CD4-positive, alpha-beta T cell treated with Interleukin-1 beta for 1 hour (primary cell): ENCODE data around the gene APOL1.
"Not testable (repeated sequence)": the region's sequence is repeated elsewhere in the genome, so short reads cannot be mapped to it uniquely, and the experiment has no call there.

ENCODE experiments used
- DNase-seq, 2 donors: peaks; one replicate each; pipeline ENCODE4 v3.0.0-alpha.2; 2020 to 2022

The APOL1 gene

GRCh38 chr22:36271231-36271630, 18.3 kb downstream of the APOL1 start:
- not testable (repeated sequence) for DNase-seq

GRCh38 chr22:36271951-36272350, 19.0 kb downstream of the APOL1 start:
- not testable (repeated sequence) for DNase-seq

GRCh38 chr22:36274531-36274930, 21.6 kb downstream of the APOL1 start:
- no peak for DNase-seq

GRCh38 chr22:36277482-36278291, 24.8 kb downstream of the APOL1 start:
- DNase-seq = peak; percentile 70 to 71

GRCh38 chr22:36279219-36279666, 26.3 kb downstream of the APOL1 start:
- DNase-seq = no peak

GRCh38 chr22:36280379-36280778, 27.4 kb downstream of the APOL1 start:
- DNase-seq = no peak

- DNase-seq = no peak
Measured at GRCh38 chr22:36281781-36282327, 28.9 kb downstream of the APOL1 start.

DNA sequence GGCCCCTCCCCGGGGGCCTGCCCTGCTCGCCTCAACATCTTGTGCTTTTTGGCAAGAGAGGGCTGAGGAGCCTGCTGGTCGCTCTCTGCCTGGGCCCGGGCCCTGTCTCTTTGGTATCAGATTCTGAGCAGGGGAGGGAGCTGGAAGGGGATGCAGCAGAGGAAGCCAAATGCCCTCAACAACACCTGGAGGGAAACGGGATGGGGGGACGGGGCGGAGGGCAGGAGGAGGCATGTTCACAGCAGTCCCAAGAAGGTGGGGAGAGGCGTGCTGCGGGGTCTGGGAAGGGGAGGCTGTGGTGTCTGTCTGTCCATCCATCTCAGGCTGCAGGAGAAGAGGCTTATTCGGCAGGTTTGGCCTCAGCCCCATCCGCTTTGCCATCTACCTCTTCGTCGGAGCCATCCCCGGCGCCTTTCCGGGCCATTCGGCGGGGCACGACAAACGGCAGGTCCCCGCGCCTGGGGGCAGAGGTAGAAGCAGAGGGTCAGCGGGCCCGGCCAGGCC, 29.4 kb downstream of the APOL1 start:
- DNase-seq = no peak

GRCh38 chr22:36284171-36284571, 31.2 kb downstream of the APOL1 start:
- DNase-seq = no peak

DNA sequence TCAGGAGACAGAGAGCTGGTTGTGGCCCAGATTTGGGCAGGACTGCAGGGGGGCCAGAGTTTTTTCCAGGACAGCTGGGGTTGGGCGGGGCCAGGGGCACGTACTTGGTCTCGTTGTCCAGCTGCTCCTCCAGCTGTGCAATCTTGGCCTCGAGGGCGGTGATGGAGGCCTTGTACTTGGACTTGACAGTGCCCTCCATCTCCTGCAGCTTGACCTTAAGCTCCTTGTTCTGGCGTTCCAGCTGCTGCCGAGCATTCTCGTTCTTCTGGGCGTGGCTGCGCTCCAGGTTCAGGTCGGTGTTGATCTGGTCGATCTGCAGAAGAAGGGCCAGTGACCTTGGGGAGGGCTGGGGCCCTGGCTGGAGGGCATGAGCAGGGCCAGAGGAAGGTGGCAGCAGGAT, 32.1 kb downstream of the APOL1 start:
- no peak for DNase-seq

DNA sequence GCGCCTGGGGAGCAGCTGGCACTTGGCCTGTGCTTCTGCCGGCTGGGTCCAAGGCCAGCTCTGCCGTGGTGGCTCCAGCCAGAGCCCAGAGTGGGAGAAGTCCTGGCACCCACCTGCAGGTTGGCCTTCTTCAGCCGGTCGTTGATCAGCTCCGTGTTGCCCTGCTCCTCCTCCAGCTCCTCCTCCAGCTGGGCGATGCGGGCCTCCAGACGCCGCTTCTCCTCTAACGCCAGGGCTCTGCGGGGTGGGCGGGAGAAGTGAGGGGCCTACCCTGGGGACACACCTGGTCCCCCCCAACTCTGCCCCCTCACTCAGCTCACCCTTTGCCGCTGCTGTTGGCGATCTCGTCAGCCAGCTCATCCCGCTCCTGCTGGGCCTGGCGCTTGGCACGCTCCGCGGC, 32.6 kb downstream of the APOL1 start:
- DNase-seq = no peak

- peak; percentile 63 to 64 for DNase-seq
Measured at GRCh38 chr22:36286096-36286957, 33.4 kb downstream of the APOL1 start.

DNA sequence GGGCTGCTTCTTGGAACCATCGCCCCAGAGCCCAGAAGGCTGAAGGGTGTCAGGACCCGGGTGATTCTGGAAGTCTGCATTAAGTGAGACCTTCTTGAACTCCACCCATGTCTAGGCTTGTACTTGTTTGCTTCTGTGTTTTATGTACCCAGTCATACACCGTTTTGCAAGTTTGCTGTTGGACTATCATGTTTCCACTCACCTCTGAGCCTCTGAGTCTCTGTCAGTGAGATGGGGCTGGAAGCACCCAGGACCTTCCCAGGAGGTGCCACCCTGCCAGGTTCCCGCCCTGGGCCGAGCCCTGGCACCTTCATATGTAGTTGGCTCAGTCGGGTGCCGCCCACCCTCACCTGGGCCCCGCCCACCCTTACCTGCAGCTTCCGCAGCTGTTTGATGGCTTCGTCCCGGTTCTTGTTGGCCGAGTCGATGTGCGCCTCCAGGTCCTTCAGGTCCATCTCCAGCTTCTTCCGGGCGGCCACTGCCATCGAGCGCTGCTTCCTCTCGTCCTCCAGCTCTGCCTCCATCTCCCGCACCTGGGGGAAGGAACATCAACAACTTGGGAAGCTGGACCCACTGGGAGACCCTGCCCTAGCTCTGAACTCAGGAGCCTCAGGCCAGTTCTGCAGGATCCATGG, 35.1 kb downstream of the APOL1 start:
- DNase-seq = no peak

DNA sequence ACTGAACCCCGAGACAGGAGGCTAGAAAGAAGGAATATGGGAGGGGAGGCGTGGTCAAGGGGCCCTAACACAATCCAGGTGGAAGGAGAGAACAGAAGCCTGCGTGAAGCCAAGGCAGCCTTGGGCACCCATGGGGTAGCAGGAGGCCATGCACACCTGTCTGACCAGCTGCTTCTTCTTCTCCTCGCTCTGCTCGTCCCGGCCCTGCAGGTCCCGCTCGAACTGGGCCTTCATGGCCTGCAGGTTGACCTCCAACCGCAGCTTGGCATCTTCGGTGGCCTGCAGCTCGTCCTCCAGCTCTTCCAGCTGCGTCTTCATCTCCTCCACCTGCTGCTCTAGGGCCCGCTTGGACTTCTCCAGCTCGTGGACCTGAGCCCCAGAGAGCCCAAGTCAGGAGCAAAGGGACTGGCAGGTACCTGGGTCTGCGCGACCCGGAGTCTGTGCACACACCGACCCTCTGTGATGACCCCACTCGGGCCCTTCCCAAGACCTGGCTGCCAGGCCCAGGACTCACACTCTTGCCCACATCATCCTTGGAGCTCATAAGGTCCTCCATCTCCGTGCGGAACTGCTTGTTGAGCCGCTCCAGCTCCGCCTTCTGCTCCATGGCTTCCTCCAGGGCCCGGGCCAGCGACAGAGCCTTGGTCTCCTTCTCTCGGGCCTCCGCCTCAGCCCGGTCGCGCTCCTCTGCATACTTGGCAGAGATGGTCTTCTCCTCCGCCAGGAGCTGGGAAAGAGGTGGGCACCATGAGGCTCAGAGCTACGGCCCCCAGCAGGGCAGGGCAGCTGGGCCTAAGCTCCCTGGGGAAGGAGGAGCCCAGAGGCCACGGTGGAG, 35.9 kb downstream of the APOL1 start:
- no peak for DNase-seq

GRCh38 chr22:36289406-36289870, 36.5 kb downstream of the APOL1 start:
- DNase-seq = no peak

DNA sequence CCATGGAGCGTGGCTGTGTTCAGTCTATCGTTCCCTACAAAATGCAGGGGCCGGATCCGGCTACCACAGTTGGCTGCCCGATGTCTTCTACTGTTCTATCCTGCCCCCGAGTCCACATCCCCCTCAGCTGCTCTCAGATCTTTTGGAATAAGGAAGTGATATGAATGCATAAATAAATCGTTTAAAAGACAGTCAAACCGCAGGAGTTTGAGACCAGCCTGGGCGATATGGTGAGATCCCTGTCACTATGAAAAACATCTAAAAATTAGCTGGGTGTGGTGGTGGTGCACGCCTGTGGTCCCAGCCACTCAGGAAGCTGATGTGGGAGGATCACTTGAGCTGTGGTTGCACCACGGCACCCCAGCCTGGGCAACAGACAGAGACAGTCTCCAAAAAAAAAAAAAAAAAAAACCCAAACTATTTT, 37.0 kb downstream of the APOL1 start:
- DNase-seq = peak; percentile 63 to 68

DNA sequence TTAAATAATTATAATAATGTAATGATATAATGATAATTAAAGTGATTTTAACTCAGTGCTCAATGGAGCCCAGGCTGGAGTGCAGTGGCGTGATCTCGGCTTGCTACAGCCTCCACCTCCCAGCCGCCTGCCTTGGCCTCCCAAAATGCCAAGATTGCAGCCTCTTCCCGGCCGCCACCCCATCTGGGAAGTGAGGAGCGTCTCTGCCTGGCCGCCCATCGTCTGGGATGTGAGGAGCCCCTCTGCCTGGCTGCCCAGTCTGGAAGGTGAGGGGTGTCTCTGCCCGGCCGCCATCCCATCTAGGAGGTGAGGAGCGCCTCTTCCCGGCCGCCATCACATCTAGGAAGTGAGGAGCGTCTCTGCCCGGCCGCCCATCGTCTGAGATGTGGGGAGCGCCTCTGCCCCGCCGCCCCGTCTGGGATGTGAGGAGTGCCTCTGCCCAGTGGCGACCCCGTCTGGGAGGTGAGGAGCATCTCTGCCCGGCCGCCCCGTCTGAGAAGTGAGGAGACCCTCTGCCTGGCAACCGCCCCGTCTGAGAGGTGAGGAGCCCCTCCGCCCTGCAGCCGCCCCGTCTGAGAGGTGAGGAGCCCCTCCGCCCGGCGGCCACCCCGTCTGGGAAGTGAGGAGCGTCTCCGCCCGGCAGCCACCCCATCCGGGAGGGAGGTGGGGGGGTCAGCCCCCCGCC, 37.6 kb downstream of the APOL1 start:
- DNase-seq = not testable (repeated sequence)

GRCh38 chr22:36291831-36292740, 39.2 kb downstream of the APOL1 start:
- no peak for DNase-seq

DNA sequence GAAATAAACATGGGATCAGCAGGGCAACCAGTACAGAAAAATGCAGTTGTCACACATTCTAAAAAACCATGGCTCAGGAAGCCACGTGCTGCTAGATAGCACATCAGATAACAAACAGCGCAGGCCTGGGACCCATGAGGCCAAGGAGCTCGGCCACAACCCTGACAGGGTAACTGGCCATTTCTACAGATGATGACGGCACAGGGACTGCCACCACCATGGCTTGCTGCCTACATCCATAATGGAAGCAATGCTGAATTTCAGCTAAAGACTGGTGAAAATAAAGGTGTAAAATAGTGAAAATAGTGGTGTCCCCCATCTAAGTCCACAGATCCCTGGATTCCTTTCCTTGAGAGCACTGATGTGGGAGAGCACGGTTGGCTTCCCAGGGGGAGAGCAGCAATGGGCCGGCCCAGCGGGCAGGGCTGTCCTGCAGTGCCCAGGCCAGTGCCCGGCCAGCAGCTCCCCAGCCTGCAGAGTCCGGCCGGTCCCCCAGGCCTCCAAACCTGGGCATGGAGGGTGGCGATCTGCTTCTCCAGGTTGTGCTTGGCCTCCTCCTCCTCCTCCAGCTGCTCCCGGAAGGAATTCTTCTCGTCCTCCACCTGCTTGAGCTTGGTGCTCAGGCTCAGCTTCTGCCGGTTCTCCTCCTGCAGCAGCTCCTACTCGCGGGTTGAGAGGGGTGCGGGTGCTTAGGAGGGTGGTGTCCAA, 40.0 kb downstream of the APOL1 start:
- no peak for DNase-seq
